ENCODE results near the gene UBR4. TPM values are rescaled to one million over a fixed set of nuclear protein-coding genes. Genes with fewer than 3 reads are reported as not detected.

UBR4 gene
- polyA plus RNA-seq, 1 donor from 2014 or later, result 49.7 TPM

DNA sequence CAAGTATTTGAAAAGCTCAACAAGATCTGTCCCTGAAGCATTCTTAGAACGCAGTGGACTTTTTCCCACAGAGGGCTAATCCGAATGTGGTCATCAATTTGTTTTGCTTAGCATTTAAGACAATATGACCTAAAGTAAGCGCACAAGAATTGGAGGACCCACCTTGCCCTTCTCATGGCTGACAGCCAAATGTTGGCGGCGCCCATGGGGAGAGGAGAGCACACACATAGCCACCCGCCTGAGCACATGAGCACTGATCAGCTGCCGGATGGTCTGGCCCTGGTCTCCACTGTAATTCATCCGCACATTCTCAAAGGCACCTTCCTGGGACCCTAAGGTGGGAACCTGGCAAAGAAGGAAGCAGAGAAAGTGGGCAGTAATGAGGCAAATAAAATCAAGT is 52.4 kb downstream of the UBR4 start:
- no peaks in the 10 kb centered on the region for H3F3A ChIP-seq (ENCODE audit: insufficient read depth, low read length, poor library complexity, severe bottlenecking)
- no peaks in the 10 kb centered on the region for H3K79me2 ChIP-seq (replicated peaks; ENCODE audit: insufficient read depth, low read length)
- TF ChIP-seq POLR2AphosphoS5 (IDR thresholded peaks at IDR 0.05) (no peak), TAF1 (IDR thresholded peaks at IDR 0.05; ENCODE audit: low read depth) (no peak), MXI1 (conservative IDR thresholded peaks at IDR 0.05; ENCODE audit: poor library complexity, severe bottlenecking) (no peak), EP300 (conservative IDR thresholded peaks at IDR 0.05; ENCODE audit: poor library complexity, severe bottlenecking) (no peak), SMC3 (conservative IDR thresholded peaks at IDR 0.05; ENCODE audit: poor library complexity) (no peak), EZH2 (IDR thresholded peaks at IDR 0.05; ENCODE audit: borderline replicate concordance, insufficient read depth, low read length, poor library complexity, severe bottlenecking) (no peak), RAD21 (conservative IDR thresholded peaks at IDR 0.05) (no peak)
- TF ChIP-seq, protein P1, sequence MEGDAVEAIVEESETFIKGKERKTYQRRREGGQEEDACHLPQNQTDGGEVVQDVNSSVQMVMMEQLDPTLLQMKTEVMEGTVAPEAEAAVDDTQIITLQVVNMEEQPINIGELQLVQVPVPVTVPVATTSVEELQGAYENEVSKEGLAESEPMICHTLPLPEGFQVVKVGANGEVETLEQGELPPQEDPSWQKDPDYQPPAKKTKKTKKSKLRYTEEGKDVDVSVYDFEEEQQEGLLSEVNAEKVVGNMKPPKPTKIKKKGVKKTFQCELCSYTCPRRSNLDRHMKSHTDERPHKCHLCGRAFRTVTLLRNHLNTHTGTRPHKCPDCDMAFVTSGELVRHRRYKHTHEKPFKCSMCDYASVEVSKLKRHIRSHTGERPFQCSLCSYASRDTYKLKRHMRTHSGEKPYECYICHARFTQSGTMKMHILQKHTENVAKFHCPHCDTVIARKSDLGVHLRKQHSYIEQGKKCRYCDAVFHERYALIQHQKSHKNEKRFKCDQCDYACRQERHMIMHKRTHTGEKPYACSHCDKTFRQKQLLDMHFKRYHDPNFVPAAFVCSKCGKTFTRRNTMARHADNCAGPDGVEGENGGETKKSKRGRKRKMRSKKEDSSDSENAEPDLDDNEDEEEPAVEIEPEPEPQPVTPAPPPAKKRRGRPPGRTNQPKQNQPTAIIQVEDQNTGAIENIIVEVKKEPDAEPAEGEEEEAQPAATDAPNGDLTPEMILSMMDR (IDR thresholded peaks at IDR 0.05; ENCODE audit: poor library complexity, severe bottlenecking), result no peak
- TF ChIP-seq, protein P2, sequence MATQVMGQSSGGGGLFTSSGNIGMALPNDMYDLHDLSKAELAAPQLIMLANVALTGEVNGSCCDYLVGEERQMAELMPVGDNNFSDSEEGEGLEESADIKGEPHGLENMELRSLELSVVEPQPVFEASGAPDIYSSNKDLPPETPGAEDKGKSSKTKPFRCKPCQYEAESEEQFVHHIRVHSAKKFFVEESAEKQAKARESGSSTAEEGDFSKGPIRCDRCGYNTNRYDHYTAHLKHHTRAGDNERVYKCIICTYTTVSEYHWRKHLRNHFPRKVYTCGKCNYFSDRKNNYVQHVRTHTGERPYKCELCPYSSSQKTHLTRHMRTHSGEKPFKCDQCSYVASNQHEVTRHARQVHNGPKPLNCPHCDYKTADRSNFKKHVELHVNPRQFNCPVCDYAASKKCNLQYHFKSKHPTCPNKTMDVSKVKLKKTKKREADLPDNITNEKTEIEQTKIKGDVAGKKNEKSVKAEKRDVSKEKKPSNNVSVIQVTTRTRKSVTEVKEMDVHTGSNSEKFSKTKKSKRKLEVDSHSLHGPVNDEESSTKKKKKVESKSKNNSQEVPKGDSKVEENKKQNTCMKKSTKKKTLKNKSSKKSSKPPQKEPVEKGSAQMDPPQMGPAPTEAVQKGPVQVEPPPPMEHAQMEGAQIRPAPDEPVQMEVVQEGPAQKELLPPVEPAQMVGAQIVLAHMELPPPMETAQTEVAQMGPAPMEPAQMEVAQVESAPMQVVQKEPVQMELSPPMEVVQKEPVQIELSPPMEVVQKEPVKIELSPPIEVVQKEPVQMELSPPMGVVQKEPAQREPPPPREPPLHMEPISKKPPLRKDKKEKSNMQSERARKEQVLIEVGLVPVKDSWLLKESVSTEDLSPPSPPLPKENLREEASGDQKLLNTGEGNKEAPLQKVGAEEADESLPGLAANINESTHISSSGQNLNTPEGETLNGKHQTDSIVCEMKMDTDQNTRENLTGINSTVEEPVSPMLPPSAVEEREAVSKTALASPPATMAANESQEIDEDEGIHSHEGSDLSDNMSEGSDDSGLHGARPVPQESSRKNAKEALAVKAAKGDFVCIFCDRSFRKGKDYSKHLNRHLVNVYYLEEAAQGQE (IDR thresholded peaks at IDR 0.05; ENCODE audit: borderline replicate concordance), result no peak
- no peaks in the 10 kb centered on the region for H4K20me1 ChIP-seq (ENCODE audit: insufficient read depth)
- peaks cover 25% of the 10 kb centered on the region for H3K36me3 ChIP-seq (ENCODE audit: insufficient read depth, low read length)
- no peaks in the 10 kb centered on the region for H3K9me3 ChIP-seq (ENCODE audit: low read length)
- no peak overlapping the region for H3K4me2 ChIP-seq (ENCODE audit: low read length)
- no peak overlapping the region for H3K4me3 ChIP-seq (ENCODE audit: low read length)
- H3K9me2 ChIP-seq (ENCODE audit: insufficient read depth, low read length), result no peaks in the 10 kb centered on the region
- H3K27ac ChIP-seq (ENCODE audit: low read length), result no peak overlapping the region
- no peaks in the 10 kb centered on the region for H3K27me3 ChIP-seq (ENCODE audit: insufficient read depth, low read depth, low read length)
- no peak overlapping the region for H3K9ac ChIP-seq (ENCODE audit: low read length)
- H2AFZ ChIP-seq (ENCODE audit: low read depth, low read length), result no peak overlapping the region

DNA sequence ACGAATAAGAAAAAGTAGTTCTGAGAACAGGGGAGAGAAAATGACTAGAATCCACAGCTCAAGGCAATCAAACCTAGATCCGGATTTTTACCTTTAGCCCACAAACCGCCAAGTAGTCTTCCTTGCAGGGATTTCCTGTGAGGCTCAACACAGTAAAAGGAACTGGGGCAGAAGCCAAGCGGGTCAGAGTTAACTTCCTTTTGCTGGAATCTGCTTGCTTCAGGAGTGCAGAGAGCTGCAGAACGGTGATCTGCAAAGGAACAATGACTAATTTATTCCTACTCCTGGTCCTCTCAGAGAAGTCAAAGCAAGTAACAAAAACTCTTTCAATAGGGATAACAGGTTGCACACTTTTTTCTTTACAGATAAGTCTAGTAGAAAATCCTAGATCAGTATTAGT is 53.4 kb downstream of the UBR4 start:
- no peak for TF ChIP-seq RAD21 (conservative IDR thresholded peaks at IDR 0.05)
- no peak for TF ChIP-seq EZH2 (IDR thresholded peaks at IDR 0.05; ENCODE audit: borderline replicate concordance, insufficient read depth, low read length, poor library complexity, severe bottlenecking)
- TF ChIP-seq SMC3 (conservative IDR thresholded peaks at IDR 0.05; ENCODE audit: poor library complexity), result no peak
- TF ChIP-seq EP300 (conservative IDR thresholded peaks at IDR 0.05; ENCODE audit: poor library complexity, severe bottlenecking), result no peak
- no peak for TF ChIP-seq MXI1 (conservative IDR thresholded peaks at IDR 0.05; ENCODE audit: poor library complexity, severe bottlenecking)
- TF ChIP-seq, protein P2 (IDR thresholded peaks at IDR 0.05; ENCODE audit: borderline replicate concordance), result no peak
- TF ChIP-seq TAF1 (IDR thresholded peaks at IDR 0.05; ENCODE audit: low read depth), result no peak
- no peak for TF ChIP-seq POLR2AphosphoS5 (IDR thresholded peaks at IDR 0.05)
- TF ChIP-seq, protein P1 (IDR thresholded peaks at IDR 0.05; ENCODE audit: poor library complexity, severe bottlenecking), result no peak
- H3K36me3 ChIP-seq (ENCODE audit: insufficient read depth, low read length), result peaks cover 25% of the 10 kb centered on the region
- no peaks in the 10 kb centered on the region for H4K20me1 ChIP-seq (ENCODE audit: insufficient read depth)
- H2AFZ ChIP-seq (ENCODE audit: low read depth, low read length), result no peak overlapping the region
- no peak overlapping the region for H3K9ac ChIP-seq (ENCODE audit: low read length)
- no peaks in the 10 kb centered on the region for H3F3A ChIP-seq (ENCODE audit: insufficient read depth, low read length, poor library complexity, severe bottlenecking)
- H3K9me3 ChIP-seq (ENCODE audit: low read length), result no peaks in the 10 kb centered on the region
- no peaks in the 10 kb centered on the region for H3K9me2 ChIP-seq (ENCODE audit: insufficient read depth, low read length)
- H3K4me3 ChIP-seq (ENCODE audit: low read length), result no peak overlapping the region
- H3K79me2 ChIP-seq (replicated peaks; ENCODE audit: insufficient read depth, low read length), result no peaks in the 10 kb centered on the region
- H3K4me2 ChIP-seq (ENCODE audit: low read length), result no peak overlapping the region
- no peak overlapping the region for H3K27ac ChIP-seq (ENCODE audit: low read length)
- no peaks in the 10 kb centered on the region for H3K27me3 ChIP-seq (ENCODE audit: insufficient read depth, low read depth, low read length)
